Measurements from ENCODE around the gene IL6. TPM values are rescaled to one million over a fixed set of nuclear protein-coding genes. Genes with fewer than 3 reads are reported as not detected.
"Not testable (repeated sequence)": the region's sequence is repeated elsewhere in the genome, so short reads cannot be mapped to it uniquely, and the experiment has no call there.

Gene IL6
- polyA plus RNA-seq, 4 donors, result 4.9 TPM; not detected in 3

DNA sequence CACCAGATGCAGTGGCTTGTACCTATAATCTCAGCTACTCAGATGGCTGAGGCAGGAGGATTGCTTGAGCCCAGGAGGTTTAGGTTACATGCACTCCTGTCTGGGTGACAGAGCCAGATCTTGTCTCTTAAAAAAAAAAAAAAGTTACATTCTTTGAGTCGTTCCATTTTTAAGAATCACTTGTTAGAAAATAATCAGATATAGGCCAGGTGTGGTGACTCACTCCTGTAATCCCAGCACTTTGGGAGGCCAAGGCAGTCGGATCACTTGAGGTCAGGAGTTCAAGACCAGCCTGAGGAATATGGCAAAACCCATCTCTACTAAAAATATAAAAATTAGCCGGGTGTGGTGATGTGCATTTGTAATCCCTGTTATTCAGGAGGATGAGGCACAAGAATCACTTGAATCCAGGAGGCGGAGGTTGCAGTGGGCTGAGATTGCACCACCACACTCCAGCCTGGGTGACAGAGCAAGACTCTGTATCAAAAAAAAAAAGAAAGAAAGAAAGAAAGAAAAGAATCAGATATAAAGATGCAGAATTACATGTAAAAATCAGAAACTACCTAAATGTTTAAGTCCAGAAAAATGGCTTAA lies 52.8 kb downstream of the IL6 start:
- not testable (repeated sequence) for DNase-seq (ENCODE audit: low read depth in 4 of 4, low spot score in 3 of 4)

DNA sequence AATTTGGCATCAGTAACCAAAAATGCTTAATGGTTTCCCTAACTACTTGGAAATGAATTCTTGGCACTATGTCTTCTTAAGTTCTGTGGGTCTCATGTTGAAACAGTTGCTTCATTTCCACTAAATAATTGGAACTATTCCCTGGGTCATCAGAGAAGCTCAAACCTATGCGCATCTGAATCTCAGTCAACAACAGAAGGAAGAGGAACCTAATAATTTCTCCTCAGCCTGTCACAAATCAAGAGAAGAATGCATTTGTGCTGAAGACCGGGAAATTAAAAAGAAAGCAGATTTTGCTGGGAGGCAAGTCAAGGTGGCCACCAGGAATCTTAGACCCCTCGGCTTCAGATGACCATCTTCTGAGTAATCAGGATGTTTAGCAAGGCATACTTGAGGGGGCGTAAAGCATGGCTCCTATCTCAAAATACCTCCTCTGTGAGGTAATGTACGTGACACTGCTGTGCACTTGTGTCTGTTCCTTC lies 54.3 kb downstream of the IL6 start:
- DNase-seq (ENCODE audit: low read depth in 4 of 4, low spot score in 3 of 4), result no peak

Other genes with a start within 250 kb of the IL6 start
- 1 to 10 TPM; 1.4 to 3.4 (median 1.7) TPM for gene STEAP1B, start 227.0 kb upstream of the IL6 start, polyA plus RNA-seq (ENCODE audit: insufficient read length in 4 of 4)
- gene TOMM7, start 95.6 kb downstream of the IL6 start, polyA plus RNA-seq (ENCODE audit: insufficient read length in 4 of 4), result 100 to 1,000 TPM; 350 to 436 (median 401) TPM

Measured in left renal pelvis (tissue), 4 donors.